ENCODE data around the gene MB21D2.

DNA sequence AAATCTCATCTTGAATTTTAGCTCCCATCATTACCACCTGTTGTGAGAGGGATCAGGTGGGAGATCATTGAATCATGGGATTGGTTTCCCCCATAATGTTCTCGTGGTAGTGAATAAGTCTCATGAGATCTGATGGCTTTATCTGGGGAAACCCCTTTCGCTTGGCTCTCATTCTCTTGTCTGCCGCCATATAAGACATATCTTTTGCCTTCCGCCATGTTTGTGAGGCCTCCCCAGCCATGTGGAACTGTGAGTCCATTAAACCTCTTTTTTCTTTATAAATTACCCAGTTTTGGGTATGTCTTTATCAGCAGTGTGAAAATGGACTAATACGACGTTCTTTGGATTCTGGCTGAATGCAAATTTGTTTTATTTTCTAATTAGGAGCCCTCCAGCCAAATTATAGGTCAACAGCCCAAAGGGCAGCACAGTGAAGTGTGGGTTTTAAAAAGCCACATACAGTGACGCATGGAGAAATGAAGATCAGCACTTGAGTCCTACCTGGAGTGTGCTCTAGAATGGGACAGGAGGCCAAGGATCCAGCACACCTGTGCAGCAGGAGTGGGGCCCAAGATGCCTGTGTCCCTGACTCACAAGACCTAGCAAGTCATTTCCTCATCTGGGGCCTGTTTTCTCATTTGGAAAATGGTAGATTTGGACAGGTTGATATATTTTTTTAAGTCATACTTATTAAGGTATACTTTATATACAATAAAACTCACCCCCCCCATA is 89.6 kb downstream of the MB21D2 start:
- TF ChIP-seq, protein P1, sequence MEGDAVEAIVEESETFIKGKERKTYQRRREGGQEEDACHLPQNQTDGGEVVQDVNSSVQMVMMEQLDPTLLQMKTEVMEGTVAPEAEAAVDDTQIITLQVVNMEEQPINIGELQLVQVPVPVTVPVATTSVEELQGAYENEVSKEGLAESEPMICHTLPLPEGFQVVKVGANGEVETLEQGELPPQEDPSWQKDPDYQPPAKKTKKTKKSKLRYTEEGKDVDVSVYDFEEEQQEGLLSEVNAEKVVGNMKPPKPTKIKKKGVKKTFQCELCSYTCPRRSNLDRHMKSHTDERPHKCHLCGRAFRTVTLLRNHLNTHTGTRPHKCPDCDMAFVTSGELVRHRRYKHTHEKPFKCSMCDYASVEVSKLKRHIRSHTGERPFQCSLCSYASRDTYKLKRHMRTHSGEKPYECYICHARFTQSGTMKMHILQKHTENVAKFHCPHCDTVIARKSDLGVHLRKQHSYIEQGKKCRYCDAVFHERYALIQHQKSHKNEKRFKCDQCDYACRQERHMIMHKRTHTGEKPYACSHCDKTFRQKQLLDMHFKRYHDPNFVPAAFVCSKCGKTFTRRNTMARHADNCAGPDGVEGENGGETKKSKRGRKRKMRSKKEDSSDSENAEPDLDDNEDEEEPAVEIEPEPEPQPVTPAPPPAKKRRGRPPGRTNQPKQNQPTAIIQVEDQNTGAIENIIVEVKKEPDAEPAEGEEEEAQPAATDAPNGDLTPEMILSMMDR (optimal IDR thresholded peaks at IDR 0.05 in 1 of 3, IDR thresholded peaks at IDR 0.05 in 1 of 3, conservative IDR thresholded peaks at IDR 0.05 in 1 of 3; ENCODE audit: extremely low read depth in 1 of 3, insufficient read depth in 2 of 3, low read length in 3 of 3): no peak
- TF ChIP-seq EZH2 (IDR thresholded peaks at IDR 0.05; ENCODE audit: low read length): no peak
